Fibroblast of lung (primary cell): ENCODE data around the gene GRK4. TPM values are rescaled to one million over a fixed set of nuclear protein-coding genes. Genes with fewer than 3 reads are reported as not detected.

Experiments
- DNase-seq, 2 donors: peaks; one replicate each; pipeline versions ENCODE4 v3.0.0 to v3.0.0-alpha.2; 2010; ENCODE audit warnings: low read depth in 2 of 2
- H2AFZ ChIP-seq: 2 replicates; pipeline ENCODE4 v1.5.1; 2012; ENCODE audit warnings: low read length, control low read depth, inconsistent platforms
- H3K27ac ChIP-seq: 2 replicates; pipeline ENCODE4 v1.5.1; 2011; ENCODE audit warnings: low read length, control low read depth; ENCODE audit not compliant: insufficient read depth
- H3K27me3 ChIP-seq: 2 replicates; pipeline ENCODE4 v1.5.1; 2011; ENCODE audit warnings: mild to moderate bottlenecking, low read length; ENCODE audit not compliant: control insufficient read depth, insufficient read depth
- H3K36me3 ChIP-seq: 2 replicates; pipeline ENCODE4 v1.5.1; 2011; ENCODE audit warnings: low read length; ENCODE audit not compliant: control insufficient read depth, insufficient read depth
- H3K4me1 ChIP-seq: 2 replicates; pipeline ENCODE4 v1.5.1; 2011; ENCODE audit warnings: low read length; ENCODE audit not compliant: control insufficient read depth, insufficient read depth; ENCODE audit errors: extremely low read depth
- H3K4me2 ChIP-seq: 2 replicates; pipeline ENCODE4 v1.5.1; 2011; ENCODE audit warnings: low read length, control low read depth; ENCODE audit not compliant: insufficient read depth; ENCODE audit errors: extremely low read depth
- H3K4me3 ChIP-seq, 4 experiments: fragments of 200-600 bp in 1 of 4; sonication (generic) in 1 of 4; replicated peaks in 1 of 4; 2 replicates each; pipeline ENCODE4 v1.5.1; 2011 to 2016; ENCODE audit warnings: low read length in 4 of 4, low read depth in 3 of 4, mild to moderate bottlenecking in 3 of 4, control low read depth in 2 of 4, inconsistent platforms in 1 of 4, mixed read lengths in 1 of 4; ENCODE audit not compliant: insufficient read depth in 1 of 4; ENCODE audit errors: control extremely low read depth in 1 of 4
- H3K79me2 ChIP-seq: 2 replicates; pipeline ENCODE4 v1.5.1; 2012; ENCODE audit warnings: mild to moderate bottlenecking, low read length, inconsistent platforms; ENCODE audit not compliant: control insufficient read depth, insufficient read depth
- H3K9ac ChIP-seq: 2 replicates; pipeline ENCODE4 v1.5.1; 2011; ENCODE audit warnings: mild to moderate bottlenecking, low read length, control low read depth; ENCODE audit not compliant: insufficient read depth
- H3K9me3 ChIP-seq: 2 replicates; pipeline ENCODE4 v1.5.1; 2012; ENCODE audit warnings: low read depth, low read length; ENCODE audit not compliant: control insufficient read depth, insufficient read depth
- H4K20me1 ChIP-seq: 2 replicates; pipeline ENCODE4 v1.5.1; 2011; ENCODE audit warnings: low read length; ENCODE audit not compliant: control insufficient read depth, insufficient read depth; ENCODE audit errors: extremely low read depth
- EZH2 ChIP-seq: IDR thresholded peaks from 2 replicates; pipeline ENCODE4 v1.5.1; 2012; ENCODE audit warnings: low read length, control low read depth, mild to moderate bottlenecking; ENCODE audit errors: missing control alignments
- polyA plus RNA-seq, 2 donors: library from polyadenylated mRNA; depleted of rRNA in 1 of 2; stranded (reverse) in 1 of 2; unstranded in 1 of 2; fragments of >200 nt; gene quantifications; 2 replicates each; pipeline ENCODE4 v1.2.1, GENCODE V29; 2011 to 2012; ENCODE audit warnings: missing spikeins in 1 of 2
- total RNA-seq: library from RNA; depleted of rRNA; stranded (reverse); fragments of >200 nt; gene quantifications from 2 replicates; pipeline ENCODE4 v1.2.1, GENCODE V29; 2014
- TF ChIP-seq, protein P1 (sequence below), 2 donors: IDR thresholded peaks in 1 of 2; conservative IDR thresholded peaks in 1 of 2; 1 replicate in 1 of 2; 2 replicates in 1 of 2; pipeline ENCODE4 v1.5.1; 2011 to 2012; ENCODE audit warnings: low read length in 2 of 2, control low read depth in 1 of 2, inconsistent platforms in 1 of 2, low read depth in 1 of 2, mild to moderate bottlenecking in 1 of 2

Gene GRK4
- total and polyA plus RNA-seq, 2 donors (not counting 1 experiment from before 2014, with no cell fraction given), result 4.4 to 5.9 TPM

DNA sequence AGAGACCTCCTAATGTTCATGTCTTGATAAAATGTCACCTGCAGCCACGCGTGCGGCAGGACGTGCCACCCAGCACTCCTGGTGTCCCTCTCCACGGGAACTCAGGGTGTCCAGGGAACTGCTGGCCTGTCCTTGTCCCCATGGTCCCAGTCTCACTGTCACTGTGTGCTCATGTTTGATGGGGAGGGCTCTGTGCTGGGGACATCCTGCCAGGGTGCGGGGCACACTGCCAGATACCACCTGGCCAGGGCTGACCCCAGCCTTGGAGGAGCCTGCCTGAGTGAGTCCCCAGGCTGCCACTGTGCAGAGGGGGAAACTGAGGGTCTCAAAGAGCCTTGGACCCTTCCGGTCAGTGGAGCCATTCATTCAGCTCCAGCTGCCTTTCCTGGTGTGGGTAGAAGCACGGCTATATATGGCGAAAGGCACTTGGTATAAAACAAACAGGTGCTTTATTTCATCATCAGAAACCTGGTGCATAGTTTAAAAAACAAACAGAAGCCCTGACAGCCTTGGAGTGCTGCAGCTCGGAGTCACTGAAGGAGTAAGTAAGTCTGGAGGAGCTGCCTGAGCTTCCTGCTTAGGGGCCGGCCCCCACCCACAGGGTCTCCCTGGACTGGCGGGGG, 33.1 kb upstream of the GRK4 start:
- H3K9ac ChIP-seq, result no peak overlapping the region
- H3K4me2 ChIP-seq, result no peak overlapping the region
- H2AFZ ChIP-seq, result no peak overlapping the region
- peaks cover 4% of the 10 kb centered on the region for H3K4me1 ChIP-seq
- peaks cover 17% of the 10 kb centered on the region for H3K79me2 ChIP-seq
- TF ChIP-seq EZH2, result no peak
- TF ChIP-seq, protein P1, sequence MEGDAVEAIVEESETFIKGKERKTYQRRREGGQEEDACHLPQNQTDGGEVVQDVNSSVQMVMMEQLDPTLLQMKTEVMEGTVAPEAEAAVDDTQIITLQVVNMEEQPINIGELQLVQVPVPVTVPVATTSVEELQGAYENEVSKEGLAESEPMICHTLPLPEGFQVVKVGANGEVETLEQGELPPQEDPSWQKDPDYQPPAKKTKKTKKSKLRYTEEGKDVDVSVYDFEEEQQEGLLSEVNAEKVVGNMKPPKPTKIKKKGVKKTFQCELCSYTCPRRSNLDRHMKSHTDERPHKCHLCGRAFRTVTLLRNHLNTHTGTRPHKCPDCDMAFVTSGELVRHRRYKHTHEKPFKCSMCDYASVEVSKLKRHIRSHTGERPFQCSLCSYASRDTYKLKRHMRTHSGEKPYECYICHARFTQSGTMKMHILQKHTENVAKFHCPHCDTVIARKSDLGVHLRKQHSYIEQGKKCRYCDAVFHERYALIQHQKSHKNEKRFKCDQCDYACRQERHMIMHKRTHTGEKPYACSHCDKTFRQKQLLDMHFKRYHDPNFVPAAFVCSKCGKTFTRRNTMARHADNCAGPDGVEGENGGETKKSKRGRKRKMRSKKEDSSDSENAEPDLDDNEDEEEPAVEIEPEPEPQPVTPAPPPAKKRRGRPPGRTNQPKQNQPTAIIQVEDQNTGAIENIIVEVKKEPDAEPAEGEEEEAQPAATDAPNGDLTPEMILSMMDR (conservative IDR thresholded peaks at IDR 0.05 in 1 of 2, IDR thresholded peaks at IDR 0.05 in 1 of 2; ENCODE audit: low read depth in 1 of 2, low read length in 2 of 2), result no peak
- H4K20me1 ChIP-seq, result no peaks in the 10 kb centered on the region
- H3K9me3 ChIP-seq, result no peaks in the 10 kb centered on the region
- H3K27me3 ChIP-seq, result no peaks in the 10 kb centered on the region
- H3K4me3 ChIP-seq, result no peak overlapping the region
- DNase-seq, result no peak
- no peak overlapping the region for H3K27ac ChIP-seq
- peaks cover 45% of the 10 kb centered on the region for H3K36me3 ChIP-seq

DNA sequence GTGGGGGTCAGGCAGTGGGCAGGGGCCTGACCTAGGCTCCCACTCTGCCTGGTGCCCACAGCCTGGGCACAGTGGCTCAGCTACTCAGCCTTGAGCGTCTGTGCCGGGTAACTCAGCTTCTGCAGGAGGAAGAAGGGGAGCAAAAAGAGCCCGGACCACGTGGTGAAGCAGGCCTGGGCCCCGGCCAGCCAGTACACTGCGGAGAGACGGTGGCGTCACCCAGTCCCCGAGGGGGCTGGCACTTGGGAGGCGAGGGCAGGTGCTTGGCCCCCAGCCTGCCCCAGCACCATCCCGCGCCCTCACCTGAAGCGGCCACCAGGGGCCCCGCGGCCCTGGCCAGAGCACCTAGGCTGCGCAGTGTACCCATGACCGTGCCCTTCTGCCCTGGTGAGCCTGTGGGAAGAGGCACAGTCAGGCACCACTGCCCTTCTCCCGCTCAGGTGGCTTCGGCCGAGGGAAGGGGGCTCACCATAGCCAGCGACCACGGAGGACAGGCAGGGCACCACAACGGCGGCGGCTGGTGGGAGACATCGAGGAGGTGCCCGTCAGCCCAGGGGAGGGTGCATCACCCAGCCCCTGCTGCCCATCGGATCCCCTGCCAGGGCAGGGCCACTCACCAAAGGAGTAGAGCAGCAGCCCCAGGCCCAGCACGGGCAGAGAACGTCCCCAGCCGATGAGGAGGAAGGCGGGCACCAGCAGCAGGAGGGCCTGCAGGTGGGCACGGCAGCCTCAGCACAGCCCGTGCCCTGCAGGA, 32.4 kb upstream of the GRK4 start:
- DNase-seq, result no peak

More for the DNA sequence above, 32.4 kb upstream of the GRK4 start:
- Histone ChIP-seq H3K79me2 (peaks cover 23% of the 10 kb centered on the region), H3K9me3 (no peaks in the 10 kb centered on the region), H3K4me3 (no peak overlapping the region), H3K9ac (no peak overlapping the region), H3K36me3 (peaks cover 43% of the 10 kb centered on the region), H2AFZ (no peak overlapping the region), H3K27me3 (no peaks in the 10 kb centered on the region), H4K20me1 (no peaks in the 10 kb centered on the region), H3K4me2 (no peak overlapping the region), H3K27ac (no peak overlapping the region), H3K4me1 (peaks cover 9% of the 10 kb centered on the region)
- TF ChIP-seq EZH2, result no peak
- TF ChIP-seq, protein P1 (conservative IDR thresholded peaks at IDR 0.05 in 1 of 2, IDR thresholded peaks at IDR 0.05 in 1 of 2; ENCODE audit: low read depth in 1 of 2, low read length in 2 of 2), result no peak
